HG02970 (cell line): Measurements from ENCODE around the gene HSPA13.
"Not testable (repeated sequence)": the region's sequence is repeated elsewhere in the genome, so short reads cannot be mapped to it uniquely, and the experiment has no call there.

Source experiments
- ATAC-seq: cut with Tn5 transposase; IDR thresholded peaks from one replicate; pipeline ENCODE4 v1.9.1; 2021; ENCODE audit warnings: mild to moderate bottlenecking, moderate library complexity, moderate number of reproducible peaks; ENCODE audit not compliant: unreplicated experiment, low FRiP score

The HSPA13 gene

DNA sequence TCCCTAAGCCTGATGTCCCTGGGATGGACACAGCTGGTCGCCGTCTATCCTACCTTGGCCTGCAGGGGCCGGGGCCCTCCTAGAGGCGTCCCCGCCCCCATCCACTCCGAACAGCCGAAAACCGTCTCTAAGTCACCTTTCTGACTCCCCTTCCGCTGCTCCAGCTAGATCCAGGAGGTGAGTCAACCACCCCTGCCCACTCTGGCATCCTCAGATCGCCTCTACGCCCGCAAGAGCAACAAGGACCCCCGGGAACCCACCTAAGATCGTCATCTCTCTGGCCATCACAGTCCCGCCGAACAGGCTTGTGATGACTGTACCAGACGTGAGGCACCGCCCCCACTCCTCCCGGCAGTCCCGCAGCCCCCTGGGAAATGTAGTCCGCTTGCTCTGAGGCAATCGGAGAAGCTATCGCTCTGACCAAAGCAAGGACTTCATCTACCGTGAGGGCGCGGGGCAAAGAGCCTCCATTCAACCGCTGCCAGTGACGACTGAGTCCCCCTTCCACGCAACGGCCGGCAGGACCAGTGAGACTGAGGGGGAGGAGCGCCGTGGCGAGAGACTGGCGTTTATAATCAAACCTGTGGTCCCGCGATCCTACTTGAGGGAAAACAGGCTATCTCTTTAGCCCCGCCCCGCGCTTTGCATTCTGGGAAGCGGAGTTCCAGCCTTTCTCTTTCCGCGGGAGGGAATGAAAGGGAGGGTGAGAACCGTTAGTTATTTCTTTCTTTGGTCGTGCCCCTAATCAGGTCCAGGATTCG, at the start of gene HSPA13:
TSS of gene HSPA13 (minus strand) at position 312 of the 761 bp plus-strand sequence. CDS start at position 285, 27 bp downstream.
- ATAC-seq: peak; percentile 99

GRCh38 chr21:14418920-14419319, 36.0 kb upstream of the HSPA13 start:
- no peak for ATAC-seq

DNA sequence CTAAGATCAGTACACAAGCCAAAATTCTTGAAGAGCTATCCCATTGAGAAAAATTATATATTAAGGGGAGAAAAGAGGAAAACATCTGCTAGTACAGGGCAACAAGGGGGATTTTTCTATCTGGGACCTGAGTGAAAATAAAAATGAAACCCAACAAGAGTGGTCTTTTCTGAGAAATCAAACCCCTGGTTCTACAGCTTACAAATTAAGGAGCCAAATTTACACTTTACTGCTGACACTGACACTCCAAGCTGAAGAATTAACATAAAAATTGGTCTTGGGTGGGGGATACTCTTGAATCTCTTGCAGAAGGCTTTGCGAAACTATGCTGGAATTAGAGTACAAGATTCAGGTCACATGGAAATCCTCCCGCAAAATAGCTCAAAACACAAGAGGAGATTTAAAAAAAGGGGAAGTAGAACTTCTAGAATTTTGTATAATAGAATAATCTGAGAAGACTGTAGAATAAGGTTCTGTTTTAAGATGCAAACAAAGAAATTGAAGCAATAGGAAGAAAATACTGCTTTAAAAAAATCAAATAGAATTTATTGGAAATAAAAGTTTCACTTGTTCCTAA, 32.1 kb upstream of the HSPA13 start:
- no peak for ATAC-seq

DNA sequence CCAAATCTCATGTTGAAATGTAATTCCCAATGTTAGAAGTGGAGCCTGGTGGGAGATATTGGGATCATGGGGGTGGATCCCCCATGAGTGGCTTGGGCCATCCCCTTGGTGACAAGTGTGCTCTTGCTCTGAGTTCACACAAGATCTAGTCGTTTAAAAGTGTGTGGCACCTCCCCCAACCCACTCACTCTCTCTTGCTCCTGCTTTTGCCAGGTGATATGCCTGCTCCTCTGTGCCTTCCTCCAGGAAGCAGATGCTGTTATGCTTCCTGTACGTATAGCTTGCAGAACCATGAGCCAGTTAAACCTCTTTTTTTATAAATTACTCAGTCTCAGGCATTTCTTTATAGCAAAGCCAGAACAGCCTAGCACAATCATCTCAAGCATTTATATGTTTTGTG, 23.0 kb upstream of the HSPA13 start:
- no peak for ATAC-seq

DNA sequence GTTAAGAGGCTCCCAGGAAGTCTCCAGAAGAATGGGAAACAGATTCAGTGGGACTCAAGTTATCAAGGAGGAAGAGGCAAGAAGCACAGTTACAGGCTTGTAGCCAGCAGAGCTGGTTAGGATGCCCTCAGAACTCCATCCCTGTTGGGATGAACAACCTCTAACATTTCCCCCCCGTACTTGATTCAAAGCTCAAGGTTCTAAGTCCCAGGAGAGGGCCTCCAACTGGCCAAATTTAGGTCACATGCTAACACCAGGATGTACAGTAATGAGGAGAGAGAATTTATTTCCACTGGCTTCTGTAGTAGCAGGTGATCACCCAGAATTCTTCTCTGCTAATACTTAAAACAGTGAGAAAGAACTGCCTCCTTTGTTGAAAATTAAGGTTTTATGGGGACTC, 22.3 kb upstream of the HSPA13 start:
- ATAC-seq: no peak

GRCh38 chr21:14403681-14404318, 20.9 kb upstream of the HSPA13 start:
- ATAC-seq: no peak

- ATAC-seq: no peak
Observed at GRCh38 chr21:14401217-14401616, 18.3 kb upstream of the HSPA13 start.

GRCh38 chr21:14388282-14388681, 5.3 kb upstream of the HSPA13 start:
- ATAC-seq: no peak

- ATAC-seq: no peak
Observed at GRCh38 chr21:14384453-14384852, 1.5 kb upstream of the HSPA13 start.

DNA sequence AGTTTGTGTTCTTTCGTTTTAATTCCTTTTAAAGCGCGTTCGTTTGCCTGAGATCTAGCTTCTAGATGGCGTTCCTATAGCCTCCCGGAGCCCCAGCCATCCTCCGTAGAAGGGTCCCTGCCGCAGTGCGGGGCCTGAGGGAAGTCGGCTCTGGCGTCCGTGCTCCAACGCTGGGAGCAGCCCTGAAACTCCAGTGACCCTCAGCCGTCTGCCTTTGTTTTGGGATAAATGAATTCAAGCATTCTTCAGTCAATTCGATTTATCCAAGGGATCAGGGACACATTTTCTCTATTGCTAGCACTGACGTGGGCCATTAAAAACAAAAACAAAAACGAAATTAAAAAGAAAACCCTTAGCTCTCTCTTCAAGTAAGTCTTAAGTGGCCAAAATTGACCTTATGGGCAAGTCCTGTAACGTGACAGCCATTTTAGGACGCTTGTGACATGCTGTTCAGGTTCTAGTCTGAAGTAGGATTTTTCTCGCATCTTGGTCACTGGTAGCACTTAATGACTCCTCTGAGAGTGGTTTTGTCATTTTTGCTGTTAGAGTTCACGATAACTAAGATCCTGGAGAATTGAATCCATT, 742 bp upstream of the HSPA13 start:
- ATAC-seq: peak; percentile 18

DNA sequence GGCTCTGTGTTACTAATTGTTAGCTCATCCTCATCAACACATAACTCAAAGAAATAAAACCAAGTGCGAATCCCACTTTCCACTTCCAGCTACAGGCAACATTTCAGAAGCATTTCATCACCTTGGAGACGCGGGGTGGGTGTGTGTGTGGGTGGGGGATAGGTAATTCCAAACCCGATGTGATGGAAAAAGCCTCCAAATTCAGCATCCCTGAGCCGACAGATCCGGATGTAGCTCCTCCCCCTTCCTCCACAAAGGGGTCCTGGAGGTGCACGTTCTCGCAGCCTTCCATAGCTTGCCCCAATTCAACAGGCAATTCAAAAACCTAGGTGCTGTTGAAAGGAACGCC, 486 bp downstream of the HSPA13 start:
- no peak for ATAC-seq

DNA sequence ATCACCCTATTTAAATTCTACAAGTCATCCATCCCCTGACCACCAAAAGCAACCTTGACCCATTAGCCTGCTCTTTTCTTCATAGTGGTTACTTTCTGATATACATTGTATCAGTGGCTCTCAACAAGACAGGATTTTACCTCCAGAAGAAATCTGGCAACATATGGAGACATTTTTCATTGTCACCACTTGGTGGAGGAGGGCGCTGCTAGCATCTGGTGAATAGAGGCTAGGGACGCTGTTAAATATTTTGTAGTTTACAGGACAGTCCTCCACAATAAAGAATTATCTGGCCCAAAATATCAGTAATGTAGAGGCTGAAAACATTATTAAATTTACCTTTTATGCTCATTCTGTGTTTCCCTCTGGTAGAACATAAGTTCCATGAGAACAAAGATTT, 6.1 kb downstream of the HSPA13 start:
- no peak for ATAC-seq

DNA sequence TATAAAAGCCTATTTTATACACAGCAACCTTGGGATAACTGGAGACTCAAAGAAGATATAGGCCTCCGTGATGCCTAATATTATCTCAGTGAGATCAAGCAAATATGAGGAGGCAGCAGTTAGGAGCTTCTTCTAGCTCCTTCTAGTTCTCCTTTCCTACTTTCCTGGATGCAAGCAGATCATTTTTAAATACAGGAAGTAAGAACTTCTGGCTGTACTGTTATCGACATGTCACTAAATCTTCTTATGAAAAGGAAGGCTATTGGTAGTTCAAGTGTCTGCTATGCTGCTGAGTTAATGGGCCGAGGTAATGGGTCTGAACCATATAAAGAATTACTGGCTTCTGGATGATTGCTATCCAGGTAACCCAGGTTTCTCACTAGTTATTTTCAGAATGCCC, 15.9 kb downstream of the HSPA13 start:
- ATAC-seq: no peak

GRCh38 chr21:14361958-14362357, 21.0 kb downstream of the HSPA13 start:
- ATAC-seq: no peak

DNA sequence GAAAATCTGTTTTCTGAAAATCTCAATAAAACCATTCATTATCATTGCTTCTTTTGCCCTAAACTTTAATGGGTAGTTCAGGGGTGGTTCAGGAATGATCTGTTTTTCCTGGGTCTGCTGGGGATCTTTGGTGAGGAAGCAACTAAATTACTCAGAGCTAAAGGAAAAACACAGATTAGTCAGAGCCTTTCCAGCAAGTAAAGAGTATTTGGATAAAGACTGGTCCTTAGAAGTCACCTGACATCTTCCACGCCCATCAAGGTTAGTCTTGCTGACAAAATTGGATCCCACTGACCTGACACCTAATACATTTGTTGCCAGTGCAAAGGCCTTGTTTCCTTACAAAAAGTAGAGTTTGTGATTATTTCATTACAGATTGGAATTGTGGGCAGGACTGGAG, 24.2 kb downstream of the HSPA13 start:
- no peak for ATAC-seq

GRCh38 chr21:14356746-14357145, 26.2 kb downstream of the HSPA13 start:
- ATAC-seq: no peak

DNA sequence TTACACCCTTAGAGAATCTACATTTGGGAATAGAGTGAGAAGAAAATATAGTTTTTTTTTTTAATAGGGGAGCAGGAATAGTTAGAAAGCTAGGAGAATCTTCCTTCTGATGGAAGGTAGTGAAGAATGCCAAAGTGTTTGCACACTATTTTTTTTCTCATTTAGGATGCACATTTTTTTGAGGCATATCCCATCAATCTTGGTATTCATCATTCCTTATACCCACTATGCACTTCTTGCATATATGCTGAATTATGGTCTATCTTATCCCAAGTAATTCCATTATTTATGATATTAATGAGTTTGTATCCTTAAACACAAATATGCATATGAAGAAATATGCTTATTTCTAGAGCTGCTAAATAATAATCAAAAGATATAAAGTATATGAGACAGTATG, 28.4 kb downstream of the HSPA13 start:
- ATAC-seq: no peak

DNA sequence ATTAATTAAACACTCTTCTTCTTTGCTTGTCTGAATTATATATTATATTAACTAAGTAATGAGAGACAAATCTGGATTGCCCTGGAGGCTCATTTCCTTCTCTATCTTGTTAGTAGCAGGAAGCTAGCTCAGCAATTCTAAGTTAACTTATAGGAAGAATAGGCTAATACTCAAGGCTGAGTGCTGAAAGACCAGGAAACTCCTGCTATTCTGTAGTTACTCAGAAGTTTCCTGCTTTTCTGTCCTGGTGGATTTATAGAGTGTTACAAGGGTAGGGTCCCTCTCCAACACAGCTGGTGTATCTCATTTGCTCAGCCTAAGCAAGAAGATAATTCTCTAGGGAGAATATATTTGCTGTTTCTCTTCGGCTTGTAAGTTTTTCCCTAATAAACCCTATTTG, 29.2 kb downstream of the HSPA13 start:
- ATAC-seq: no peak

- ATAC-seq: no peak
Observed at GRCh38 chr21:14353231-14353630, 29.7 kb downstream of the HSPA13 start.

GRCh38 chr21:14327346-14327745, 55.6 kb downstream of the HSPA13 start:
- ATAC-seq: not testable (repeated sequence)

GRCh38 chr21:14325595-14325994, 57.4 kb downstream of the HSPA13 start:
- no peak for ATAC-seq
